ENCODE data around the gene NGDN. TPM values are rescaled to one million over a fixed set of nuclear protein-coding genes. Genes with fewer than 3 reads are reported as not detected.

NGDN gene
- total RNA-seq, 1 experiment from 2014 or later = 42.0 TPM

GRCh38 chr14:23438101-23438971 lies 31.2 kb upstream of the NGDN start:
- Histone ChIP-seq H3K9me3 (ENCODE audit: control insufficient read depth in 1 of 2, insufficient read depth in 1 of 2, low read depth in 1 of 2, low read length in 2 of 2) (no peaks in the 10 kb centered on the region), H3K9me2 (ENCODE audit: insufficient read depth) (no peaks in the 10 kb centered on the region), H3K27me3 (ENCODE audit: insufficient read depth, low read length) (peaks cover 14% of the 10 kb centered on the region), H3K27ac (ENCODE audit: low read depth, low read length) (no peak overlapping the region), H4K20me1 (ENCODE audit: insufficient read depth) (no peaks in the 10 kb centered on the region), H3K4me1 (ENCODE audit: control insufficient read depth in 1 of 2, insufficient read depth in 2 of 2, low read length in 2 of 2) (no peaks in the 10 kb centered on the region), H2AFZ (ENCODE audit: low read depth, low read length, poor library complexity, severe bottlenecking) (no peak overlapping the region), H3K36me3 (ENCODE audit: control insufficient read depth in 1 of 2, insufficient read depth in 2 of 2, low read length in 2 of 2) (no peaks in the 10 kb centered on the region), H3K4me3 (replicated peaks in 1 of 2; ENCODE audit: low read depth in 1 of 2, low read length in 2 of 2) (no peak overlapping the region), H3K4me2 (ENCODE audit: low read length) (no peak overlapping the region), H3K9ac (ENCODE audit: low read length) (no peak overlapping the region), H3K79me2 (ENCODE audit: insufficient read depth, low read length) (no peaks in the 10 kb centered on the region)
- no peak for ATAC-seq
- no peak for TF ChIP-seq CEBPB (IDR thresholded peaks at IDR 0.05; ENCODE audit: low read depth)
- no peak for TF ChIP-seq SRF (IDR thresholded peaks at IDR 0.05; ENCODE audit: low read depth)
- TF ChIP-seq FOSL1 (IDR thresholded peaks at IDR 0.05; ENCODE audit: low read depth) = no peak
- no peak for TF ChIP-seq REST (IDR thresholded peaks at IDR 0.05; ENCODE audit: low read depth)
- TF ChIP-seq, protein P1, sequence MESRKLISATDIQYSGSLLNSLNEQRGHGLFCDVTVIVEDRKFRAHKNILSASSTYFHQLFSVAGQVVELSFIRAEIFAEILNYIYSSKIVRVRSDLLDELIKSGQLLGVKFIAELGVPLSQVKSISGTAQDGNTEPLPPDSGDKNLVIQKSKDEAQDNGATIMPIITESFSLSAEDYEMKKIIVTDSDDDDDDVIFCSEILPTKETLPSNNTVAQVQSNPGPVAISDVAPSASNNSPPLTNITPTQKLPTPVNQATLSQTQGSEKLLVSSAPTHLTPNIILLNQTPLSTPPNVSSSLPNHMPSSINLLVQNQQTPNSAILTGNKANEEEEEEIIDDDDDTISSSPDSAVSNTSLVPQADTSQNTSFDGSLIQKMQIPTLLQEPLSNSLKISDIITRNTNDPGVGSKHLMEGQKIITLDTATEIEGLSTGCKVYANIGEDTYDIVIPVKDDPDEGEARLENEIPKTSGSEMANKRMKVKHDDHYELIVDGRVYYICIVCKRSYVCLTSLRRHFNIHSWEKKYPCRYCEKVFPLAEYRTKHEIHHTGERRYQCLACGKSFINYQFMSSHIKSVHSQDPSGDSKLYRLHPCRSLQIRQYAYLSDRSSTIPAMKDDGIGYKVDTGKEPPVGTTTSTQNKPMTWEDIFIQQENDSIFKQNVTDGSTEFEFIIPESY (IDR thresholded peaks at IDR 0.05; ENCODE audit: extremely low read depth, insufficient replicate concordance, low read length) = no peak
- TF ChIP-seq EZH2phosphoT487 (IDR thresholded peaks at IDR 0.05; ENCODE audit: borderline replicate concordance) = no peak
- TF ChIP-seq EZH2 (IDR thresholded peaks at IDR 0.05) = no peak
- TF ChIP-seq, protein P2, sequence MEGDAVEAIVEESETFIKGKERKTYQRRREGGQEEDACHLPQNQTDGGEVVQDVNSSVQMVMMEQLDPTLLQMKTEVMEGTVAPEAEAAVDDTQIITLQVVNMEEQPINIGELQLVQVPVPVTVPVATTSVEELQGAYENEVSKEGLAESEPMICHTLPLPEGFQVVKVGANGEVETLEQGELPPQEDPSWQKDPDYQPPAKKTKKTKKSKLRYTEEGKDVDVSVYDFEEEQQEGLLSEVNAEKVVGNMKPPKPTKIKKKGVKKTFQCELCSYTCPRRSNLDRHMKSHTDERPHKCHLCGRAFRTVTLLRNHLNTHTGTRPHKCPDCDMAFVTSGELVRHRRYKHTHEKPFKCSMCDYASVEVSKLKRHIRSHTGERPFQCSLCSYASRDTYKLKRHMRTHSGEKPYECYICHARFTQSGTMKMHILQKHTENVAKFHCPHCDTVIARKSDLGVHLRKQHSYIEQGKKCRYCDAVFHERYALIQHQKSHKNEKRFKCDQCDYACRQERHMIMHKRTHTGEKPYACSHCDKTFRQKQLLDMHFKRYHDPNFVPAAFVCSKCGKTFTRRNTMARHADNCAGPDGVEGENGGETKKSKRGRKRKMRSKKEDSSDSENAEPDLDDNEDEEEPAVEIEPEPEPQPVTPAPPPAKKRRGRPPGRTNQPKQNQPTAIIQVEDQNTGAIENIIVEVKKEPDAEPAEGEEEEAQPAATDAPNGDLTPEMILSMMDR (IDR thresholded peaks at IDR 0.05 in 2 of 3, conservative IDR thresholded peaks at IDR 0.05 in 1 of 3; ENCODE audit: borderline replicate concordance in 1 of 3, insufficient read depth in 1 of 3, low read depth in 2 of 3, low read length in 2 of 3) = no peak
- TF ChIP-seq POLR2AphosphoS5 (IDR thresholded peaks at IDR 0.05; ENCODE audit: low read depth, low read length) = no peak
- TF ChIP-seq ZNF274 (IDR thresholded peaks at IDR 0.05; ENCODE audit: low read depth, low read length) = no peak
- TF ChIP-seq RAD21 (IDR thresholded peaks at IDR 0.05; ENCODE audit: low read depth) = no peak
- TF ChIP-seq ATF3 (IDR thresholded peaks at IDR 0.05) = no peak
- TF ChIP-seq POLR2A (IDR thresholded peaks at IDR 0.05; ENCODE audit: borderline replicate concordance, extremely low read depth, insufficient read depth, insufficient read length) = no peak
- TF ChIP-seq CBX3 (IDR thresholded peaks at IDR 0.05; ENCODE audit: low read depth) = no peak
- TF ChIP-seq TCF7L2 (IDR thresholded peaks at IDR 0.05; ENCODE audit: borderline replicate concordance, extremely low read depth, insufficient read depth, insufficient read length) = no peak
- TF ChIP-seq ELF1 (IDR thresholded peaks at IDR 0.05; ENCODE audit: borderline replicate concordance, low read depth) = no peak
- TF ChIP-seq JUND (IDR thresholded peaks at IDR 0.05) = no peak
- TF ChIP-seq YY1 (IDR thresholded peaks at IDR 0.05; ENCODE audit: extremely low read depth, insufficient replicate concordance, low read depth, low read length) = no peak
- RAD21 ChIA-PET (ENCODE audit: low non-redundant PET in 1 of 2, low total read pairs in 2 of 2, uncharacterized antibody in 2 of 2, unreplicated experiment in 2 of 2) = no interaction called here
- DNase-seq (ENCODE audit: low read depth, low spot score) = no peak
- CTCF ChIA-PET = no interaction called here
- no TSS peak for BruUV-seq (replicated peaks)
- intact Hi-C loops (cut with micrococcal nuclease) = no loop called here
- POLR2A ChIA-PET = no interaction called here

Measured in HCT116 (cell line).